DMS 273 (cell line): Measurements from ENCODE around the gene EXOC4.

Experiments
- DNase-seq: peaks from one replicate; lab custom pipeline; 2025; ENCODE audit not compliant: unreplicated experiment; lab: John Stamatoyannopoulos, UW

EXOC4 gene

GRCh38 chr7:134014935-134015334 is 762.1 kb downstream of the EXOC4 start:
- DNase-seq: no peak

GRCh38 chr7:134016223-134016941 is 763.5 kb downstream of the EXOC4 start:
- peak; percentile 76 for DNase-seq

- no peak for DNase-seq
Observed at GRCh38 chr7:134016942-134017303, 764.0 kb downstream of the EXOC4 start.

- DNase-seq: no peak
Observed at GRCh38 chr7:134018306-134018705, 765.4 kb downstream of the EXOC4 start.

- no peak for DNase-seq
Observed at GRCh38 chr7:134019251-134019650, 766.4 kb downstream of the EXOC4 start.

- no peak for DNase-seq
Observed at GRCh38 chr7:134021836-134022235, 769.0 kb downstream of the EXOC4 start.

DNA sequence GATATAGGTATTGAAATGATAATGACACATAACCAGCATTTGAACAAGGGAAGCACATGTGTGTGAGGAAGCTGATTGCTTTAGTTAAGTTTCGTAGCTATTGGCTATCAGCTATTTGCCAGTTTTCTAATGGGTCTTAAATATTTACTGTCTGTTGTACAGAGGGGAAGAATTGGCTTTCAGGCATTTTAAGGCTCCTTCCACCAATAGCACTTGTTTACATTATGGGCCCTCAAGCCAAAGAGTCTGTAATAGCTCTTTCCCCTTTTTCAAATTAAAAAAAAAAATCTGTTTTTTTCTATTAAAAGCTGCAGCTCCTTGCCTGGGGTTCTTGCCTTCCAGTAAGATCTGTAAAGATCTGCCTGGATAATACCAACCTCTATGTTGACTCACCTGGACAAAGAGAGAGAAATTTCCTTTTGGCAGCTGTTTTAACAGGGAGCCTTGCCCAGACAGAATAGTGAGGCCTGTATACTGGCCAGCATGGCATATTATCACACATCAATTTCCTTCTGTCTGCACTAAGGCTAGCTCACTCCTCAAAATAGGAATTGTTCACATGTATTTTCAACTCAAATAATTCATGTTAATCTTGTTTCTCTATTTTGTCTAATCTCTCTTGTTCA is 769.5 kb downstream of the EXOC4 start:
- no peak for DNase-seq

- peak; percentile 21 for DNase-seq
Observed at GRCh38 chr7:134024739-134025138, 771.9 kb downstream of the EXOC4 start.

DNA sequence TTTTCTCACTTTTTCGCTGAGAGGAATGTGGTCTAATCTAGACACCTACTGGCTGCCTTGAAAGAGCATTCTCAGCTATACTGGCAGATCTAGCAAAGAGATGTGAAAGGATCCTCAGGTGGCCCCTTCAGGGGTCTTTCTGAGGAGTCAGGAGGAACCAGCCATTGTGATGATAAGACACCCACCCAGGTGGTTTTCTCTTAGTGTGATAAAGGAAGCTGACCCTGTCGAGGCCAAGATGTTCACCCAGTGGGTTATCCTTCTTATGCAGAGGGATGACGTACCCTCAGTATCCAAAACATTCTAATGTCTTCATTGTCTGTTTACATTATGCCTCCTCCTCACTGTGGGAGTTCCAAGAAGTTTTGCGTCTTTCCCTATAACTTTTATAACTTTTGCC is 776.0 kb downstream of the EXOC4 start:
- DNase-seq: no peak

GRCh38 chr7:134029743-134030142 is 776.9 kb downstream of the EXOC4 start:
- DNase-seq: no peak

- no peak for DNase-seq
Observed at GRCh38 chr7:134030460-134030865, 777.6 kb downstream of the EXOC4 start.

DNA sequence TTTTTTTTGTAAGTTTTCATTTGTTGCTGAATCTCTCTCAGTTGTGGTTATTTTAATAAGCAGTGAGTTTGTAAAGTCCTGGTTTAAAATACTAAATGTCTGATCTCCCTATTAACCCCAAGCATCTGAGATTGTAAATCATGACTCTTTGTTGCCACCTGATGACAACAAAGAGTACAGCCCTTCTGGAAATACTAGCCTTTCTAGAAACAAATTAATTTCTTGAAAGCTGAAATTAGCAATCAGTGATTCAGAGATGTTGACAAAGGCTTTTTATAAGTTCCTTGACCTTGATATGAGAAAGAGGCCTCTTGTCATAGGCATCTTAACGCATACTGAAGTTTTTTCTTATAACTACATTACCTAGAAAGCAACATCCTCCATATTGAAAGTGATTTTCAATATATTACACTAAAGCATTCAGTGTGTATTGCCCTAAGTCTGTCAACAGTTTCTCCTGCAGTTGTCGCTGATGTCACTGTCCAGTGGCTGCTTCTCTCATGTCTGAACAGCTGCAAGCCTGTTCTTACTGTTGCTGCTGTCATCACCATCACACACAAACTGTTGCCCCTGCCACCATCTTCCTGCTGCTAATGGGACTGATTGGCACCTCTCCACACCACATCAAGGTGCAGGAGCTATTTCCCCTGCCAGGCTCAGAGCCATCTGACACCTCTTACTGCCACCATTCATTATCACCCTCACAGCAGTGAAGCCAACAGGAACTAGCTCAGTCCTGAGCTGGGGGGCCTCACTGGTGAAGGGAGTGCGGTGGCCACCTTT is 779.1 kb downstream of the EXOC4 start:
- peak; percentile 23 for DNase-seq

DNA sequence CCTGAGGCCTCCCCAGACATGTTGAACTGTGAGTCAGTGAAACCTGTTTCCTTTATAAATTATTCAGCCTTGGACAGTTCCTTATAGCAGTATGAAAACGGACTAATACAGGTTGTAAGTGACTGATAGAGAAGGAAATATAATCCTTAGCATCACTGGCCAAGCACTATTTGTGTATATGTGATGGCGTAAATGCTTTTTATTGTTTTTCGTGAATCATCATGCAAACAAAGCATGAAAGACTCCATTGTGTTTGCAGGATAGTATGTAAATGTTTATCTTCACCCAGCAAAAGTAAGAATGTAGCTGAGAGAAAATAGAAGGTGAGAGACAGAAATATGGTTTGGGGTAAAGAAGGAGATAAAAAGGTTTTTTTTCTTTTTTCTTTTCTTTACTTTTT is 781.8 kb downstream of the EXOC4 start:
- no peak for DNase-seq

GRCh38 chr7:134037991-134038390 is 785.1 kb downstream of the EXOC4 start:
- no peak for DNase-seq

DNA sequence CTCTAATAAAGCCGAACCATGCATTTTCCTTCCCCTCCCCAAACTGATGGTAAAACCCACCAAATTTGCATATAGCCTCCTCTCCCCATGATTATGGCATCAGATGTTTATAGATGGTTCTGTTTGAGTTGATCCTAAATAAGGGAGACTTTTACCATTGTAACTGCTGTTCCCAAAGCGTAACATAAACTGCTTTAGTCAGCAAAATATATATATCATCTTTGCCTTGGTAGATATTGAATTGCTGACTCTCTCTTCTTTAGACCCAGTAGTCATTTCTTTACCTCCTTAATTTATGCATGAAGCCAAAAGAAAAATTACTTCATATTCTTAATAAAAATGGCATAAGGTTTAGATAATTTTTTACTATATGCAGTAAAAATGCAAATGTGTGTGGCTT is 788.1 kb downstream of the EXOC4 start:
- no peak for DNase-seq

DNA sequence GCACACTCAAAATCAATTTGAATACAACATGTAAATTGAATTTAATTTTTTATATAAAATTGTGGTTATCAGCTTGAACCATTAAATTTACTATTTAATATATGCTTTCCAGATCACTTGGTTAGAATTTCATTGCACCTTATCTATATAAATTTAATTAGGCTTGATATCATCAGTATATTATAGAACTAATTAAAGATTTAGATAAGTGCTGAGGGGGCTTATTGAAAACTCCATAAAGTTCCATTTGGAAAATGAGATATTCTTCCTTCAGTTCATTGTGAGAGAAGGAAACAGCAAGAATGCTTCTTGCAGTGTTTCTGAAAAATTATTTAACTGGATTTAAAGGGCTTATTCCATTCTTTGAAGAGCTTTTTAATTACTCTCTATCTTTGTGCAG is 788.6 kb downstream of the EXOC4 start:
- no peak for DNase-seq

DNA sequence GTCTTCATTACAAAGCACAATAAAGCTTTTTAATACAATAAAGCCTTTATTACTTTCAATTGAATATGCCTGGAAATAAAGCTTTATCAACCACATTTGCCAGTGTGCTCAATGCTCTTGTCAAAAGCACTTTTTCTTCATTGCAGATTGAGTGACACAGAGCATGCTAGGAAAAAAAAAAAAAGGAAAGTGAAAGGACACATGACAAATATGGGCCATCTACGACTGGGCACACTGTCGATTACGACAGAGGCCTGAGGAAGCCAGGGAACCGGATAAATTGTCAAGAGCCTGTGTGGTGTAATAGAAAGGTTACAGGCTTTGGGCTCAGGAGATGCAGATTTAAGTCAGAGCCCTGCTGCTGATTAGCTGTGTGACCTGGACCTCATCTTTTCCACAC is 789.4 kb downstream of the EXOC4 start:
- DNase-seq: no peak

DNA sequence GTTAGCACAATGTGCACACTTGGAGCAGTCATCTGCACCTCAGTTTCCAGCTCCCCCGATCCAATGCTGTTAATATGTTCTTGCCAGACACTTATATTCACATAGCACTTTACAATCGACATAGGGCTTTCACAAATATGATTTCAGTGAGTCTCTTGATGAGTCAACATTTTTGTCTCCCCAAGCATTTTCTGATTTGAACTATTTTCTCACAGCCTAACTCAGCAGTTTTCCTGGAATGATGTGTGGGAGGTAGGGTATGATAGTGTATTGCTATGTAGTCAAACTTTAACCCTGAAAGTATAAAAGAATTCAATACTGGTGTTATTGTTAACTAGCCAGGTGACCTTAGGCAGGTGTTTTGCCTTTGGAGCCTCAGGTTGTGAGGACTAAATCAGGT is 791.8 kb downstream of the EXOC4 start:
- DNase-seq: no peak

GRCh38 chr7:134045716-134046115 is 792.8 kb downstream of the EXOC4 start:
- DNase-seq: no peak

DNA sequence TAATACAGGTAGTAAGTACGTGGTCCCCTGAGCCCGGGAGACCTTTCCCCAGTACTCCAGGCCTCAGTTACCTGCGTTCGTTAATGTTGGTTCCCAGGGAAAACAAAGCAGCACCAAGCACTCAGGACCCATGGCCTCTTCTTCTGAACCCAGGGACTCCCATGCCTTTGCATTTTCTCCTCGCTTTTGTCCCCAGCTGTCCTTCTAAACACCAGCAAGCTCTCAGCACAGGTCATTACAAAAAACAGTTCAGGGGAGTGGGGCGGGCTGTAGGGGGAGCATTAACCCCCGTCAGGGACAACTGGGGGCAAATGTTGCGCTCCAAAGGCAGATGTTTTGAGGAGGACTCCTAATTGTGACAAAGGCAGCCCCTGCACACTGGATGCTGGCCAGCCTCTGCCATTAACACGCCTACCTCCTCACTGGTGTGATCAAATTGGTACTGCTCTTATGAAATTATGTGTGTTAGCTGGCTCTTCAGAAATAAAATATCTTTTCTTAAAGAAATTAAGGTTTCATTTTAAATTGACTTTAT is 793.8 kb downstream of the EXOC4 start:
- DNase-seq: no peak

DNA sequence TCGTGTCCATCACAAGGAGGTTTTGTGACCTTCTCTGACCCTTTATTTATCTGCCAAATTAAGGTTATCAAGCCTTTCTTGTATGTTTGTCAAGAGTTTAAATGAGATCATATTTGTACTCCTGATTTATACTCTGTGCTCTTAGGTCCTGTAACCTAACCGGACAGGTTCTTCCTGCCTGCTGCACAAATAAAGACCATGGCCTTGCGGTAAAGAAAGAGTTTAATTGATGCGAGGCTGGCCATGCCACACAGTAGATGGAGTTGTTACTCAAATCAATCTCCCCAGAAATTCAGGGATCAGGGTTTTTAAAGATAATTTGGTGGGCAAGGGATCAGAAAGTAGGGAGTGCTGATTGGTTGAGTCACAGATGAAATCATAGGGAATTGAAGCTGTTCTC is 794.8 kb downstream of the EXOC4 start:
- DNase-seq: no peak

- DNase-seq: no peak
Observed at GRCh38 chr7:134048166-134048565, 795.3 kb downstream of the EXOC4 start.
